GM12874 (cell line): ENCODE measurements around the gene DSC3.

ENCODE experiments used
- CTCF ChIP-seq: IDR thresholded peaks from 2 replicates; pipeline ENCODE4 v1.5.1; 2011; ENCODE audit warnings: low read depth, mild to moderate bottlenecking, control low read depth, low read length, moderate library complexity; ENCODE audit not compliant: insufficient read depth

The DSC3 gene

GRCh38 chr18:30987467-30988241, 54.9 kb downstream of the DSC3 start:
- no peak for TF ChIP-seq CTCF

GRCh38 chr18:30985753-30986152, 56.8 kb downstream of the DSC3 start:
- no peak for TF ChIP-seq CTCF

DNA sequence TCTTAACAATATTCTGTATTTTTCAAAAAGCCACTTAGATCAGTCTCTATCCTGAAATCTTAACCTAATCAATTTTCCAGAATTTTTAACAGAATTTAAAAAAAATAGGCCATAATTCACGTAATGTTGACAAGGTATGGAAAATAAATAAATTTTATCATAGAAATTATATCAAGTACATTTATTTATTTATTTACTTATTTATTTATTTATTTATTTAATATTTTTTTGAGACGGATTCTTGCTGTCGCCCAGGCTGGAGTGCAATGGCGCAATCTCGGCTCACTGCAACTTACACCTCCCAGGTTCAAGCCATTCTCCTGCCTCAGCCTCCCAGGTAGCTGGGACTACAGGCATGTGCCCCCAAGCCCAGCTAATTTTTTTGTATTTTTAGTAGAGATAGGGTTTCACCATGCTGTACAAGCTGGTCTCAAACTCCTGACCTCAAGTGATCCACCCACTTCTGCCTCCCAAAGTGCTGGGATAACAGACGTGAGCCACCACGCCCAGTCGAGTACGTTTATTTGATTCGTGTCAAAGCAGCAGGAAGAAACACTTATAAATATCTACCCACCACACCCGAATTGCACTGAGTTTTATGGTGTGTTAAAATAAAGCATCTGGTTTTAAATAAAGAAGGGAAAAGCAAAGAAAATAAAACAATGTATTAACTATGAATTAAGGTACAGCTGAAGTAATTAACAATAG, 60.1 kb downstream of the DSC3 start:
- no peak for TF ChIP-seq CTCF

DNA sequence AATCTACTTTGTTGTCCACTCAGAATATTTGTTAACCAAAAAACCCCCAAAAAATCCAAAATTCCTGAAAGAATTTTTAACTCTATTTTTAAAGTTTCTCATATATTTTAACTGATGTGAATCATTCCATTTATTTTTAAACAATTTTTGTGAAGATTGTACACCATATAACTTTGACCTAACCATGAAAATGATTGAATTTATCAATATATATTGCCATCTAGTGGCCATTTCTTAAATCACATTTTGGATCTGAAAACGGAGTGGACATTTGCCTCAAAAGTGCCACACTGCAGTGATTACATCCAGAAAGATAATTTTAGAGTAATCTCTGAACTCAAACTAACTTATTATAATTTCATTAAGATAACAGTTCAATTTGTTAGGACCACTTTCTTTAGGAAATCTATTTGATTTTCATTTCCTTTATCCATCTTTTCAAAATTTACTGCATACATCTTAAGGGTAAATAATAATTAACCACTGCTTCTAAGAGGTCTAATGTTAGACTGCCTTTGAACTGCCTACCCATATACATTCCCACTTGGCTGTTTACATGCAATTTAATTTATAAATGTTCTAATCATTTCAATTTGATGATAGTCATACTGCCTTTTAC, 71.1 kb downstream of the DSC3 start:
- peak; percentile 14; the same call in 1 of the 2 replicates for TF ChIP-seq CTCF

GRCh38 chr18:30970196-30970816, 72.2 kb downstream of the DSC3 start:
- 0 out of 2 replicates have a peak, but pooled peaks have one; percentile 6 for TF ChIP-seq CTCF

- no peak for TF ChIP-seq CTCF
Measured at GRCh38 chr18:30969670-30970170, 72.8 kb downstream of the DSC3 start.

- no peak for TF ChIP-seq CTCF
Measured at GRCh38 chr18:30967701-30968100, 74.8 kb downstream of the DSC3 start.
